Gastroesophageal sphincter (tissue), 3 donors: ENCODE data around the gene CLGN.

ENCODE experiments used
- CTCF ChIP-seq, 4 experiments: fragments of 200-600 bp in 2 of 4; fragments of 450-650 bp in 2 of 4; sonication (generic) in 1 of 4; IDR thresholded peaks; one replicate each; pipeline ENCODE4 v1.5.1; 2017 to 2019; ENCODE audit warnings: antibody characterized with exemption in 4 of 4, mild to moderate bottlenecking in 2 of 4, moderate library complexity in 2 of 4
- POLR2A ChIP-seq, 2 donors: fragments of 450-650 bp; IDR thresholded peaks; one replicate each; pipeline ENCODE4 v1.6.1; 2017; ENCODE audit warnings: antibody characterized with exemption in 2 of 2, mild to moderate bottlenecking in 2 of 2, moderate library complexity in 1 of 2

GRCh38 chr4:140466146-140466545, 38.7 kb upstream of the CLGN start:
- TF ChIP-seq POLR2A (IDR thresholded peaks at IDR 0.05) (no peak), CTCF (IDR thresholded peaks at IDR 0.05) (no peak)
